Stimulated activated CD4-positive, alpha-beta T cell treated with anti-CD3 and anti-CD28 coated beads, Interleukin-12 subunit alpha, Interleukin-12 subunit beta, amount 100 ng/mL, for 4 hours (primary cell): Measurements from ENCODE around the gene OR8B12.
"Not testable (repeated sequence)": the region's sequence is repeated elsewhere in the genome, so short reads cannot be mapped to it uniquely, and the experiment has no call there.

ENCODE experiments used
- DNase-seq: peaks from one replicate; pipeline ENCODE4 v3.0.0-alpha.2; 2020

OR8B12 gene

GRCh38 chr11:124519850-124520549 lies 23.5 kb downstream of the OR8B12 start:
- no peak for DNase-seq

GRCh38 chr11:124518989-124519451 lies 24.4 kb downstream of the OR8B12 start:
- no peak for DNase-seq

- no peak for DNase-seq
Measured at GRCh38 chr11:124517314-124517713, 26.1 kb downstream of the OR8B12 start.

- not testable (repeated sequence) for DNase-seq
Measured at GRCh38 chr11:124514675-124515074, 28.8 kb downstream of the OR8B12 start.

GRCh38 chr11:124514131-124514530 lies 29.3 kb downstream of the OR8B12 start:
- no peak for DNase-seq

GRCh38 chr11:124511745-124512144 lies 31.7 kb downstream of the OR8B12 start:
- DNase-seq = no peak

GRCh38 chr11:124510279-124510678 lies 33.2 kb downstream of the OR8B12 start:
- no peak for DNase-seq

GRCh38 chr11:124499711-124500110 lies 43.7 kb downstream of the OR8B12 start:
- no peak for DNase-seq

- DNase-seq = no peak
Measured at GRCh38 chr11:124493016-124493655, 50.3 kb downstream of the OR8B12 start.
